Transverse colon (tissue), 4 donors: ENCODE measurements around the gene PLD4. TPM values are rescaled to one million over a fixed set of nuclear protein-coding genes. Genes with fewer than 3 reads are reported as not detected.

Experiments
- DNase-seq: peaks from one replicate; pipeline ENCODE4 v3.0.0-alpha.2; 2019
- H3K27ac ChIP-seq, 4 donors: fragments of 200-600 bp; sonication (generic); 2 replicates each; pipeline ENCODE4 v1.5.1; 2016 to 2018; ENCODE audit warnings: inconsistent platforms in 4 of 4
- H3K27me3 ChIP-seq: fragments of 200-600 bp; sonication (generic); 2 replicates; pipeline ENCODE4 v1.5.1; 2017; ENCODE audit warnings: inconsistent platforms
- H3K36me3 ChIP-seq, 4 donors: fragments of 200-600 bp; sonication (generic); 2 replicates each; pipeline ENCODE4 v1.5.1; 2017 to 2019; ENCODE audit warnings: inconsistent platforms in 4 of 4
- H3K4me1 ChIP-seq, 4 donors: fragments of 200-600 bp; sonication (generic); 2 replicates each; pipeline ENCODE4 v1.5.1; 2017 to 2020; ENCODE audit warnings: inconsistent platforms in 4 of 4
- H3K4me3 ChIP-seq, 4 donors: fragments of 200-600 bp; sonication (generic); 1 replicate in 1 of 4; 2 replicates in 3 of 4; pipeline versions ENCODE4 v1.5.1 to v1.6.1; 2017 to 2019; ENCODE audit warnings: inconsistent platforms in 4 of 4
- H3K9me3 ChIP-seq, 2 donors: fragments of 200-600 bp; sonication (generic); 2 replicates each; pipeline ENCODE4 v1.5.1; 2017 to 2019; ENCODE audit warnings: inconsistent platforms in 2 of 2
- EP300 ChIP-seq: sonication (generic); formaldehyde crosslinking; IDR thresholded peaks from one replicate; pipeline ENCODE4 v1.6.1; 2017; ENCODE audit warnings: antibody characterized with exemption, low read depth
- POLR2A ChIP-seq: fragments of 450-650 bp; IDR thresholded peaks from one replicate; pipeline ENCODE4 v1.6.1; 2016; ENCODE audit warnings: antibody characterized with exemption, mild to moderate bottlenecking, moderate library complexity
- POLR2AphosphoS5 ChIP-seq, 3 donors: sonication (generic); formaldehyde crosslinking; IDR thresholded peaks; one replicate each; pipeline ENCODE4 v1.6.1; 2016; ENCODE audit warnings: antibody characterized with exemption in 3 of 3
- WGBS, 2 donors: methylation state at CpG; one replicate each; pipeline ENCODE4 v1.1.5; 2018; ENCODE audit warnings: low coverage in 1 of 2; 5-methylcytosine and 5-hydroxymethylcytosine counted together
- in situ Hi-C, 4 donors: fragments of 200-750 bp; cut with MboI; loops; one replicate each; pipeline versions ENCODE4 v1.15.0 to v1.15.1; 2017; ENCODE audit warnings: low sequenced_read_pairs in 3 of 4, low pct_ligation_motif_present in 1 of 4, low pct_unique_long_range_greater_than_20kb in 1 of 4
- intact Hi-C: fragments of 100-400 bp; cut with DNase I; formaldehyde crosslinking; loops from one replicate; pipeline ENCODE4 v1.15.1; 2023; ENCODE audit warnings: low total_unique reads
- total RNA-seq, 4 donors: library from RNA; depleted of rRNA; stranded (reverse); fragments of >200 nt; gene quantifications; one replicate each; pipeline ENCODE4 v1.1.0, GENCODE V29; 2016
- TF ChIP-seq, protein P1 (sequence below), 5 experiments: fragments of 200-600 bp in 3 of 5; fragments of 450-650 bp in 2 of 5; sonication (generic) in 3 of 5; IDR thresholded peaks; 1 replicate in 2 of 5; 2 replicates in 3 of 5; pipeline ENCODE4 v1.5.1; 2016 to 2017; ENCODE audit warnings: antibody characterized with exemption in 5 of 5, inconsistent platforms in 3 of 5, mild to moderate bottlenecking in 2 of 5, moderate library complexity in 1 of 5

PLD4 gene
- total RNA-seq, 4 donors from 2014 or later = 1.1 TPM; not detected in 2

DNA sequence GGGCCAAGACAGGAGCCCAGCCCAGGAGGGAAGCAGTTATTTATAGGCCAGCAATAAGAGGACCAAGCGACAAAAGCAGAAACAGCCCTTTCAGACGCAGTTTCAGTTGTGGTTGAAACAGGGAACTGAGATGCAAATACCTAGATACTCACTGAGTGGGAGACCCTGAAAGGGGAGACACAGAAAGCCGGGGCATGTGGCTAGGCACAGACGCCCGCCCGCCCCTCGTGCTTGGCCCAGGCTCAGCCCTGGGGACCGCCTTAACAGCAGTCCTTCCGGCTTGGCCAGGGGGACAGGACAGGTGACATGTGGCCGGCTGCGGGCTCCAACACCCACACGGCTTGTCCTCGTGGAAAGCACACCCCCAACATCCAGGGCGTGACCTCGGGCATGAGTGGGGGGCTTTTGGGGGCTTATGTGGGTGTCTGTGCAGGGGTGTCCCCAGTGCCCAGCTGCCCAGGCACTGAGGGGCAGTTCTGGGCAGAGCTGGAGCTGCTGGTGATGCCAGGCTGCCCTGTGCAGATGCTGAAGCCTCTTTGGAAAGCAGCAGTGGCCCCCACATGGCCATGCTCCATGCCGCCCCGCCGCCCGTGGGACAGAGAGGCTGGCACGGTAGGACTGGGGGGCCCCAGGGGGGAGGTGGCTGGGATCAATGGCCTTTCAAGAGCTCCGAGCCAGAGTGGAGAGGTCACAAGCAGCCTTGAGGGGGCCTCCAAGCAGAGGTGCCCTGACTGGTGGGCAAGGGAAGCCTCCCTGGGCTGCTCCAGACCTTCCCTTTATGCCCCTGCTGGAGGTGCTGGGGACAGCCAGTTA lies 2.1 kb downstream of the PLD4 start:
- H3K4me1 ChIP-seq = peaks cover 0 to 6% (median 2%) of the 10 kb centered on the region in 4 donors
- no peaks in the 10 kb centered on the region for H3K36me3 ChIP-seq
- TF ChIP-seq POLR2AphosphoS5 (IDR thresholded peaks at IDR 0.05) = no peak
- TF ChIP-seq, protein P1, sequence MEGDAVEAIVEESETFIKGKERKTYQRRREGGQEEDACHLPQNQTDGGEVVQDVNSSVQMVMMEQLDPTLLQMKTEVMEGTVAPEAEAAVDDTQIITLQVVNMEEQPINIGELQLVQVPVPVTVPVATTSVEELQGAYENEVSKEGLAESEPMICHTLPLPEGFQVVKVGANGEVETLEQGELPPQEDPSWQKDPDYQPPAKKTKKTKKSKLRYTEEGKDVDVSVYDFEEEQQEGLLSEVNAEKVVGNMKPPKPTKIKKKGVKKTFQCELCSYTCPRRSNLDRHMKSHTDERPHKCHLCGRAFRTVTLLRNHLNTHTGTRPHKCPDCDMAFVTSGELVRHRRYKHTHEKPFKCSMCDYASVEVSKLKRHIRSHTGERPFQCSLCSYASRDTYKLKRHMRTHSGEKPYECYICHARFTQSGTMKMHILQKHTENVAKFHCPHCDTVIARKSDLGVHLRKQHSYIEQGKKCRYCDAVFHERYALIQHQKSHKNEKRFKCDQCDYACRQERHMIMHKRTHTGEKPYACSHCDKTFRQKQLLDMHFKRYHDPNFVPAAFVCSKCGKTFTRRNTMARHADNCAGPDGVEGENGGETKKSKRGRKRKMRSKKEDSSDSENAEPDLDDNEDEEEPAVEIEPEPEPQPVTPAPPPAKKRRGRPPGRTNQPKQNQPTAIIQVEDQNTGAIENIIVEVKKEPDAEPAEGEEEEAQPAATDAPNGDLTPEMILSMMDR (IDR thresholded peaks at IDR 0.05) = no peak
- TF ChIP-seq EP300 = no peak
- TF ChIP-seq POLR2A = no peak
- in situ Hi-C loops (no loop called here), intact Hi-C loops (no loop called here)
- no peak overlapping the region for H3K27ac ChIP-seq
- DNase-seq = peak; percentile 38
- H3K9me3 ChIP-seq = no peaks in the 10 kb centered on the region
- no peak overlapping the region for H3K4me3 ChIP-seq
- 60% methylated on average over 18 of the region's 21 CpGs; no CpG with 5 or more reads in 1 of the 2 donors for WGBS, 2 donors
- H3K27me3 ChIP-seq = peaks cover 10% of the 10 kb centered on the region

DNA sequence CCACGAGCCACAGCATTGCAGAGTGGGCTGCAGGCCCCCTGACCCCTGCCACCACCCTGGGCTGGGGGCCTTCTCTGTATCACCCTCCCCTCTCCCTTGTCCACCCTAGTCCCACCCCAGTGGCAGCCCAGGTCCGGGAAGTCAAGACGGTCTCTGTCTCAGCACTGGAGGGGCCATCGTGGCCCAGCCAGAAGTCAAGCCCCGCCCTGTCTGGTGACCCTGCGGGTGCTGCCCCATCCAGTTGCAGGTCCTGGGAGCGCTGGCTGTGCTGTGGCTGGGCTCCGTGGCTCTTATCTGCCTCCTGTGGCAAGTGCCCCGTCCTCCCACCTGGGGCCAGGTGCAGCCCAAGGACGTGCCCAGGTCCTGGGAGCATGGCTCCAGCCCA lies 2.7 kb downstream of the PLD4 start:
- 66% methylated on average over 10 of the region's 10 CpGs; no CpG with 5 or more reads in 1 of the 2 donors for WGBS, 2 donors
- Histone ChIP-seq H3K4me3 (no peak overlapping the region), H3K9me3 (no peaks in the 10 kb centered on the region), H3K36me3 (no peaks in the 10 kb centered on the region), H3K27ac (no peak overlapping the region), H3K4me1 (peaks cover 0 to 6% (median 3%) of the 10 kb centered on the region in 4 donors), H3K27me3 (peaks cover 16% of the 10 kb centered on the region)
- DNase-seq = no peak
- intact Hi-C loops (no loop called here), in situ Hi-C loops (no loop called here)
- TF ChIP-seq EP300 (no peak), POLR2AphosphoS5 (IDR thresholded peaks at IDR 0.05) (no peak), POLR2A (no peak)
- TF ChIP-seq, protein P1 (IDR thresholded peaks at IDR 0.05) = no peak

DNA sequence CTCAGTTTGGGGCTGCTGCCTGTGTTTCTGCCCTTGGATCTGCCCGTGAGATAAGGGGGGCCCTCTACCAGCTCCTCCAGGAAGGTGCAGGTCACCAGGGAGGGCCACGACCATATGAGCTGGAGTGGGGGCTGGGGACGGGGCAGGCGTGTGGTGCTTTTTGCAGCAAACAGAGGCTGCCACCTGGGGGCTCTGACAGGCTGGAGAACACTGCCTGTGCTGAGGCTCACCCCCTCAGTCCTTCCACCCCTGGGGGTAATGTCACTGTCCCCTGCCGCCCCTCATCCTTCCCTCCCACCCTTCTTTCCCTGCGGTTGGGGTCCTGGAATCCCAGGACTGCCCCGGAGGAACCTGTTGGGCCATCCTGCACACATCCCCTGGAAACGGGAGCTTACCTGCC lies 3.2 kb downstream of the PLD4 start:
- H3K4me1 ChIP-seq = peaks cover 0 to 9% (median 7%) of the 10 kb centered on the region in 4 donors
- TF ChIP-seq POLR2AphosphoS5 (IDR thresholded peaks at IDR 0.05) (no peak), EP300 (no peak), POLR2A (no peak)
- no peak overlapping the region for H3K27ac ChIP-seq
- H3K9me3 ChIP-seq = no peaks in the 10 kb centered on the region
- H3K4me3 ChIP-seq = no peak overlapping the region
- peaks cover 21% of the 10 kb centered on the region for H3K27me3 ChIP-seq
- intact Hi-C loops = no loop called here
- DNase-seq = no peak
- 60% methylated on average over 8 of the region's 8 CpGs; no CpG with 5 or more reads in 1 of the 2 donors for WGBS, 2 donors
- in situ Hi-C loops = no loop called here
- H3K36me3 ChIP-seq = no peaks in the 10 kb centered on the region

DNA sequence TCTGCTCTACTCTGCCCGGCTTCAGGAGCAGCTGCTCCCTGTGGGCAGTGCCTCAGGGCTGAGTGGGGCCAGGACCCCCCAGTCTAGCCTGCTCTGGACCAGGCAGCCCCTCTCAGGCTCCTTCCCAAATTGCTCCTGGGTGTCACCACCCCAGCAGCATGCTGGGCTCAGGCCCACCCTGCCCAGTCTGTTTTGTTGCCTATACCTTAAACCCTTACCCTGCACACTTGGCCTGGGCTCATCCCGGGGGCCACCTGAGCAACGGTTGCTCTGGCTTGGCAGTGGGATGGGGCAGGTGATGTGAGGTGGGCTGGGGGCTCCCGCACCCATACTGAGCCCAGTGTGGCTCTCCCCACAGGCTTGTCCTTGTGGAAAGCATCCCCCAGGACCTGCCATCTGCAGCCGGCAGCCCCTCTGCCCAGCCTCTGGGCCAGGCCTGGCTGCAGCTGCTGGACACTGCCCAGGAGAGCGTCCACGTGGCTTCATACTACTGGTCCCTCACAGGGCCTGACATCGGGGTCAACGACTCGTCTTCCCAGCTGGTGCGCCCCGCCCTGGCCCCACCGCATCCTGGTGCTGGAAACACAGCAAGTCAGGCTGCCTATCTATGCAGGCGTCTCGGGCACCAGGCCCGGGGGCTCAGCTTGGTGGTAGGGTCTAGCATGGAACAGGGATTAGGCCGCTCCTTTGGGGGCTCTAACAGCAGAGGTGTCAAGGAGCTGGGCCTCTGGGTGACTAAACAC lies 3.9 kb downstream of the PLD4 start:
- H3K27me3 ChIP-seq = peaks cover 26% of the 10 kb centered on the region
- H3K27ac ChIP-seq = no peak overlapping the region
- intact Hi-C loops = no loop called here
- DNase-seq = no peak
- H3K4me1 ChIP-seq = peaks cover 0 to 12% (median 8%) of the 10 kb centered on the region in 4 donors
- 81% methylated on average over 17 of the region's 17 CpGs; no CpG with 5 or more reads in 1 of the 2 donors for WGBS, 2 donors
- TF ChIP-seq POLR2AphosphoS5 (IDR thresholded peaks at IDR 0.05) (no peak), POLR2A (no peak), EP300 (no peak)
- TF ChIP-seq, protein P1 (IDR thresholded peaks at IDR 0.05) = no peak
- in situ Hi-C loops = no loop called here
- H3K36me3 ChIP-seq = no peaks in the 10 kb centered on the region
- H3K9me3 ChIP-seq = no peaks in the 10 kb centered on the region
- no peak overlapping the region for H3K4me3 ChIP-seq
